Osteocyte (in vitro differentiated cells): ENCODE measurements around the gene SLC25A33. TPM values are rescaled to one million over a fixed set of nuclear protein-coding genes. Genes with fewer than 3 reads are reported as not detected.

ENCODE experiments used
- DNase-seq: peaks from one replicate; pipeline ENCODE4 v3.0.0; 2021; ENCODE audit warnings: mixed read lengths; ENCODE audit not compliant: unreplicated experiment; ENCODE audit errors: extremely low spot score
- H3K27ac Mint-ChIP-seq: one replicate; pipeline ENCODE4 v1.8.0; 2021; ENCODE audit warnings: mild to moderate bottlenecking, mixed read lengths; ENCODE audit not compliant: unreplicated experiment
- H3K27me3 Mint-ChIP-seq: one replicate; pipeline ENCODE4 v1.8.0; 2021; ENCODE audit warnings: mixed read lengths; ENCODE audit not compliant: unreplicated experiment
- H3K36me3 Mint-ChIP-seq: one replicate; pipeline ENCODE4 v1.8.0; 2021; ENCODE audit warnings: mixed read lengths; ENCODE audit not compliant: unreplicated experiment
- H3K4me1 Mint-ChIP-seq: one replicate; pipeline ENCODE4 v1.8.0; 2021; ENCODE audit warnings: mixed read lengths; ENCODE audit not compliant: unreplicated experiment
- H3K4me3 Mint-ChIP-seq: one replicate; pipeline ENCODE4 v1.8.0; 2021; ENCODE audit warnings: mild to moderate bottlenecking, moderate library complexity, mixed read lengths; ENCODE audit not compliant: unreplicated experiment
- H3K9me3 Mint-ChIP-seq: one replicate; pipeline ENCODE4 v1.8.0; 2021; ENCODE audit warnings: mixed read lengths; ENCODE audit not compliant: unreplicated experiment
- CTCF ChIP-seq: fragments of 200-600 bp; sonication (generic); IDR thresholded peaks from 2 replicates; pipeline ENCODE4 v1.5.0; 2021; ENCODE audit warnings: antibody characterized with exemption, mild to moderate bottlenecking, moderate library complexity
- total RNA-seq: library from RNA; stranded (reverse); gene quantifications from 2 replicates; pipeline ENCODE4 v1.2.1, GENCODE V29; 2021

Gene SLC25A33
- total RNA-seq, 1 donor from 2014 or later = 7.0 TPM

DNA sequence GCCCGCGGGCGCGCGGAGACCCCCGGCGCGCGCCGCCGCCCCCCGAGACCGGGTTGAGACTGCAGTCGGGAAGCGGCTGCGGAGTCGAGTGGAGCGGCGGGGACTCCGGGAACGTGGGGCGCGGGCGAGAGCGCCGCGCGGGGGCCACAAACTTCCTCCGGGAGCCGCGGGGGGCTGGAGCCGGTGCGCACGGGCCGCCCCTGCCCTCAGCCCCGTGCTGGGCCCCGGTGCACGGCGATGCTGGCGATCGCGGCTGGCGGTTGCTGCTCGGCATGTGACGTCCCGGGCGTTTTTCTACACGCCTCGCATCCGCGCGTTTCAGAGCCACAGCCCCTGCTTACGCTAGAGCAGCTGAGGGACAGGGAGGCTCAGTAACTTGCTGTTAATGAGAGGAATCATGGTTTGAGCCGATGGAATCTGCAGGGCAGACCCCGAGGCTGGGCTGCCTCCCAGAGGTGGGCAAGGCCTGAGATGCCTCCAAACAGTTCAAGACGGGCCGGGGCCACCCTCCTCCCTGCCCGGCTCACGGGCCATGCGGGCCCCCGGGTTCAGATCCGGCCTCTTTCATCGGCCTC is 50.0 kb downstream of the SLC25A33 start:
- TF ChIP-seq CTCF = no peak
- H3K4me1 Mint-ChIP-seq = peaks cover 21% of the 10 kb centered on the region
- peak overlapping the region; percentile 77 for H3K27ac Mint-ChIP-seq
- H3K9me3 Mint-ChIP-seq = no peaks in the 10 kb centered on the region
- no peak for DNase-seq
- H3K4me3 Mint-ChIP-seq = peak overlapping the region; percentile 74
- no peaks in the 10 kb centered on the region for H3K27me3 Mint-ChIP-seq
- no peaks in the 10 kb centered on the region for H3K36me3 Mint-ChIP-seq

DNA sequence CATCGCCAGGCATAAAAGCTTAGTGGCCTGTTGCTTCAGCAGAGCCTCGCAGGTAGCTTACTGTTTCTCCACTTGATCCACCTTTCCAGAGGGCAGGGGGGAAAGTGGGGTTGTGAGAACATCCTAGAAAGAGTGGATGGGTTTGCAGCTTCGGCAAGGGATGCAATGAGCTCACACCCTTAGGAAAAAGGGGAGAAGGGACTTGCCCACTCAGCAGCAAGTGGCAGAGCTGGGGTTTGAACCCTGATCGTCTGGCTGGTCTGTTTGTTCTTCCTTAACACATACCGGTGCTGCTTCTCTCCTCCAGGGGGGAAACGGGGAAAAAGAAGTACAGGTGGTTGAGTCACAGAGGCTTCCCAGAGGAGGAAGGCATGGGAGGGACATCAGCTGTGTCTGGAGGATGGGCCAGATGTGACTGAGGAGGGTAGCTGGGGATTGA is 50.5 kb downstream of the SLC25A33 start:
- Mint-ChIP-seq H3K9me3 (no peaks in the 10 kb centered on the region), H3K27me3 (no peaks in the 10 kb centered on the region), H3K4me1 (peaks cover 21% of the 10 kb centered on the region), H3K4me3 (peak overlapping the region; percentile 74), H3K36me3 (no peaks in the 10 kb centered on the region), H3K27ac (peak overlapping the region; percentile 77)
- no peak for DNase-seq
- no peak for TF ChIP-seq CTCF

GRCh38 chr1:9590201-9590600 is 50.9 kb downstream of the SLC25A33 start:
- no peak overlapping the region for H3K27ac Mint-ChIP-seq

DNA sequence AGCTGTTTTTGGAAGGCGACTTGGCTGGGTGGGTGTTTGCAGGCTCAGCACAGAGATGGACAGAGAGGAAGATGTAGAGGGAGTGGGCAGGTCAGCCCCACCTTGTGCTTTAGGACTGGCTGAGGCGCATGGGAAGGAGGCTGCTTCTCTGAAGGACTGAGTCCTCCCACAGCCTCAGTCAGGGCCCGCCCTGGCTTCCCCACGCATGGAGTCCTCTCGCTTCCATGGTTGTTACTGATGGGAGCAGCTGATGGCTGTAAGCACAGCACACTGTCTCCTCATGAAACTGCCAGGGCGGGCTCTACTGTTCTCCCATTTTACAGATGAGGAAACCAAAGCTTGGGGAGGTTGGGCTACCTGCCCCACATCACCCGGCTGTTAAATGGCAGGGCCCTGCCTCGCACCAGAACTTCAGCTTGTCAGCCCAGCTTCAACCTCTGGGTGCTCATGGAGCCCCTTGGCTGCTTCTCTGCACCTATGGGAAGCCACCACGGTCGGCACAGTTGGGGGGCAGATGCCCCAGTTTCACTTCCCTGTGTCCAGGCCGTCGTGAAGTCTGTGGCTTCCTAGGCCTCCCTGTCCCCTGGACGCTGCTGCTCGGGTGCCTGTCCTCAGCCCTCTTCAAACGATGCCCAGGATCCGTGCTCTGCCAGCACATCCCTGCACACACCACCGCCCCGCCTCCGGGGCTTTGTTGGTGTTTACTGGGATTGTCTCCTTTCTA is 51.8 kb downstream of the SLC25A33 start:
- no peak for TF ChIP-seq CTCF
- Mint-ChIP-seq H3K36me3 (no peaks in the 10 kb centered on the region), H3K9me3 (no peaks in the 10 kb centered on the region), H3K27me3 (no peaks in the 10 kb centered on the region), H3K4me1 (peaks cover 21% of the 10 kb centered on the region), H3K4me3 (no peak overlapping the region), H3K27ac (no peak overlapping the region)
- no peak for DNase-seq

More at GRCh38 chr1:9590201-9590600, 50.9 kb downstream of the SLC25A33 start:
- Mint-ChIP-seq H3K27me3 (no peaks in the 10 kb centered on the region), H3K4me3 (peak overlapping the region; percentile 74), H3K4me1 (peaks cover 21% of the 10 kb centered on the region), H3K9me3 (no peaks in the 10 kb centered on the region), H3K36me3 (no peaks in the 10 kb centered on the region)
- no peak for DNase-seq
- TF ChIP-seq CTCF = no peak

DNA sequence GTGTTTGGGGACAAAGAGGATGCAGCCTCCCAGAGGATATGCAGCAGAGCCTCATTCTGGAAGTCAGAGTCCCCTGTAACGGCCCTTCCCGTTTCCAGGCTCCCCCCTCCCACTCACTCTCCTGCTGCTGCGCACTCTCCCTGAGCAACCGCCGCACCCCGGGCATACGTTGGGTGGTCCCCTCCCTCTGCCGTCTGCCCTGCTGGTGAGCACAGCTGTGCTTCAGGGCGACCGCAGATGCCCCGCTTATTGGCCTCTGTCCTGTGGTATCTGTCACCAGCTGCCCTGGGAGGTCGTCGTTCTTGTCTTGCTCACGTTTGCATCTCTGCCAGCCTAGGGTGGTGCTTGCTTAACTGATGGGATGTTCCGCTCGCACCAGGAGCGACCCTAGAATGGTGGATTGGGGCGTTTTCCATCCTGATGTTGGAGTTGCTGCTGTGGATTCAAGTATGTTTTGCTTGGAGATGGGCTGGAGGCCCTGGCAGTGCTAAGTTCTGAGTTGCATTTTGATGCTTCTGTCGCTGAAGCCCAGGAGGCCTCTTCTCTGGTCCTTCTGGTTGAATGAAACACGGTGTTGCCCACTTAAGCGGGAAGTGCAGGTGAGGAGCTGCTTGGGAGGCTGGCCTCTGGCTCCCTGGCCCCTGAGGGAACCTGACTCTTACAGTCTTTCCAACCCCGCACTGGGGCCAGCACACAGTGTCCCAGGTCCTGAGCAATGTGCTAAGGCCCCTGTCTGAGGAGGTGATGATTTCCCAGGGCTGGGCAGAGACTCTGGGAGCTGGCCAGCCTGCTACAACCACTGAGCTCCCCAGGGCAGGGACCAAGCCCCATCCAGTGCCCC is 52.6 kb downstream of the SLC25A33 start:
- no peak for TF ChIP-seq CTCF
- no peak for DNase-seq
- no peaks in the 10 kb centered on the region for H3K9me3 Mint-ChIP-seq
- H3K4me3 Mint-ChIP-seq = no peak overlapping the region
- H3K27ac Mint-ChIP-seq = no peak overlapping the region
- no peaks in the 10 kb centered on the region for H3K36me3 Mint-ChIP-seq
- H3K27me3 Mint-ChIP-seq = no peaks in the 10 kb centered on the region
- peaks cover 21% of the 10 kb centered on the region for H3K4me1 Mint-ChIP-seq
